PFSK-1 (cell line): ENCODE results near the gene CMIP.

ENCODE experiments used
- POLR2AphosphoS5 ChIP-seq: IDR thresholded peaks from 2 replicates; pipeline ENCODE4 v1.6.1; 2012; ENCODE audit warnings: low read depth, mild to moderate bottlenecking, control low read depth, low read length, moderate library complexity
- TAF1 ChIP-seq: IDR thresholded peaks from 2 replicates; pipeline ENCODE4 v1.6.1; 2012; ENCODE audit warnings: low read length, control low read depth, borderline replicate concordance; ENCODE audit not compliant: insufficient read depth
- TF ChIP-seq, protein P1 (sequence below), 2 experiments: IDR thresholded peaks; 2 replicates each; pipeline versions ENCODE4 v1.6.1 to v1.8.0; 2011 to 2012; ENCODE audit warnings: low read depth in 2 of 2, low read length in 2 of 2, control low read depth in 1 of 2, inconsistent platforms in 1 of 2, mild to moderate bottlenecking in 1 of 2, moderate library complexity in 1 of 2; ENCODE audit not compliant: insufficient read depth in 1 of 2

DNA sequence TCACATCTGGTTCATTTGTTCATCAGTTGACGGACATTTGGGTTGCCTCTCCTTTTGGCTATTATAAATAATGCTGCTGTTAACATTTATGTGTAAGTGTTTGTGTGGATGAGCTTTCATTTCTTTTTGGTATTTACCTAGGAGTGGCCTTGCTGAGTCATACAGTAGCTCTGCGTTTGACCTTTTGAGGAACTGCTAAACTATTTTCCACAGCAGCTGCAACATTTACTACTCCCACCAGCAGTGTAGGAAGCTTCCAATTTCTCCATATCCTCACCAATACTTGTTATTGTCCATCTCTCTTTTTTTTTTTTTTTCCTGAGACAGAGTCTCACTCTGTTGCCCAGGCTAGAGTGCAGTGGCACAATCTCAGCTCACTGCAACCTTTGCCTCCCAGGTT is 313.8 kb downstream of the CMIP start:
- TF ChIP-seq TAF1 (no peak), POLR2AphosphoS5 (no peak)
- TF ChIP-seq, protein P1, sequence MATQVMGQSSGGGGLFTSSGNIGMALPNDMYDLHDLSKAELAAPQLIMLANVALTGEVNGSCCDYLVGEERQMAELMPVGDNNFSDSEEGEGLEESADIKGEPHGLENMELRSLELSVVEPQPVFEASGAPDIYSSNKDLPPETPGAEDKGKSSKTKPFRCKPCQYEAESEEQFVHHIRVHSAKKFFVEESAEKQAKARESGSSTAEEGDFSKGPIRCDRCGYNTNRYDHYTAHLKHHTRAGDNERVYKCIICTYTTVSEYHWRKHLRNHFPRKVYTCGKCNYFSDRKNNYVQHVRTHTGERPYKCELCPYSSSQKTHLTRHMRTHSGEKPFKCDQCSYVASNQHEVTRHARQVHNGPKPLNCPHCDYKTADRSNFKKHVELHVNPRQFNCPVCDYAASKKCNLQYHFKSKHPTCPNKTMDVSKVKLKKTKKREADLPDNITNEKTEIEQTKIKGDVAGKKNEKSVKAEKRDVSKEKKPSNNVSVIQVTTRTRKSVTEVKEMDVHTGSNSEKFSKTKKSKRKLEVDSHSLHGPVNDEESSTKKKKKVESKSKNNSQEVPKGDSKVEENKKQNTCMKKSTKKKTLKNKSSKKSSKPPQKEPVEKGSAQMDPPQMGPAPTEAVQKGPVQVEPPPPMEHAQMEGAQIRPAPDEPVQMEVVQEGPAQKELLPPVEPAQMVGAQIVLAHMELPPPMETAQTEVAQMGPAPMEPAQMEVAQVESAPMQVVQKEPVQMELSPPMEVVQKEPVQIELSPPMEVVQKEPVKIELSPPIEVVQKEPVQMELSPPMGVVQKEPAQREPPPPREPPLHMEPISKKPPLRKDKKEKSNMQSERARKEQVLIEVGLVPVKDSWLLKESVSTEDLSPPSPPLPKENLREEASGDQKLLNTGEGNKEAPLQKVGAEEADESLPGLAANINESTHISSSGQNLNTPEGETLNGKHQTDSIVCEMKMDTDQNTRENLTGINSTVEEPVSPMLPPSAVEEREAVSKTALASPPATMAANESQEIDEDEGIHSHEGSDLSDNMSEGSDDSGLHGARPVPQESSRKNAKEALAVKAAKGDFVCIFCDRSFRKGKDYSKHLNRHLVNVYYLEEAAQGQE (IDR thresholded peaks at IDR 0.05; ENCODE audit: insufficient read depth in 1 of 2, low read depth in 2 of 2, low read length in 2 of 2) = no peak
